Ishikawa (cell line): ENCODE data around the gene AMFR.

Experiments
- CEBPB ChIP-seq: IDR thresholded peaks from 2 replicates; pipeline ENCODE4 v1.6.1; 2012
- CREB1 ChIP-seq: IDR thresholded peaks from 2 replicates; pipeline ENCODE4 v1.6.1; 2012; ENCODE audit warnings: low read depth
- EGR1 ChIP-seq: IDR thresholded peaks from 2 replicates; pipeline ENCODE4 v1.6.1; 2012
- EP300 ChIP-seq: IDR thresholded peaks from 2 replicates; pipeline ENCODE4 v1.6.1; 2012; ENCODE audit warnings: borderline replicate concordance
- MAX ChIP-seq: IDR thresholded peaks from 2 replicates; pipeline ENCODE4 v1.6.1; 2012
- NFIC ChIP-seq: IDR thresholded peaks from 2 replicates; pipeline ENCODE4 v1.6.1; 2012
- RAD21 ChIP-seq: IDR thresholded peaks from 2 replicates; pipeline ENCODE4 v1.6.1; 2012; ENCODE audit warnings: low read depth
- REST ChIP-seq: IDR thresholded peaks from 2 replicates; pipeline ENCODE4 v1.6.1; 2012; ENCODE audit warnings: low read depth, mild to moderate bottlenecking
- TAF1 ChIP-seq: IDR thresholded peaks from 2 replicates; pipeline ENCODE4 v1.6.1; 2012; ENCODE audit warnings: low read depth, mild to moderate bottlenecking
- TEAD4 ChIP-seq: IDR thresholded peaks from 2 replicates; pipeline ENCODE4 v1.6.1; 2012
- USF1 ChIP-seq: IDR thresholded peaks from 2 replicates; pipeline ENCODE4 v1.6.1; 2012
- YY1 ChIP-seq: IDR thresholded peaks from 2 replicates; pipeline ENCODE4 v1.6.1; 2012; ENCODE audit warnings: low read depth
- ZBTB7A ChIP-seq: IDR thresholded peaks from 2 replicates; pipeline ENCODE4 v1.6.1; 2012; ENCODE audit warnings: low read depth

- TF ChIP-seq REST = no peak
- TF ChIP-seq TEAD4 = no peak
- TF ChIP-seq YY1 = no peak; the same call in 1 of the 2 replicates
- TF ChIP-seq RAD21 = no peak
- TF ChIP-seq TAF1 = no peak; the same call in 1 of the 2 replicates
- TF ChIP-seq NFIC = no peak
- no peak for TF ChIP-seq CREB1
- no peak for TF ChIP-seq MAX
- no peak for TF ChIP-seq EGR1
- TF ChIP-seq EP300 = no peak
- TF ChIP-seq CEBPB = no peak
- TF ChIP-seq USF1 = no peak
- TF ChIP-seq ZBTB7A = no peak
Measured at GRCh38 chr16:56451753-56452689, 26.7 kb upstream of the AMFR start.
